Natural killer cell treated with Interleukin-12 subunit alpha and Interleukin-12 subunit beta and Interleukin-15 and Interleukin-18, amount 100 ng/mL, for 72 hours (primary cell): ENCODE measurements around the gene SNIP1. TPM values are rescaled to one million over a fixed set of nuclear protein-coding genes. Genes with fewer than 3 reads are reported as not detected.

Experiments used
- ATAC-seq, 2 donors: fragments of 150-1000 bp; cut with Tn5 transposase in 1 of 2; sonication (Bioruptor Pico), chemical (Tn5 transposase) in 1 of 2; 2 replicates each; pipeline ENCODE4 v1.10.0; 2021
- DNase-seq: peaks from one replicate; pipeline ENCODE4 v3.0.0; 2022; ENCODE audit warnings: low spot score
- H3K27ac Mint-ChIP-seq, 2 donors: 1 replicate in 1 of 2; 2 replicates in 1 of 2; pipeline ENCODE4 v1.8.0; 2022; ENCODE audit warnings: mixed read lengths in 2 of 2, mild to moderate bottlenecking in 1 of 2, moderate library complexity in 1 of 2
- H3K27me3 Mint-ChIP-seq, 2 donors: 1 replicate in 1 of 2; 2 replicates in 1 of 2; pipeline ENCODE4 v1.8.0; 2022; ENCODE audit warnings: mixed read lengths in 2 of 2
- H3K36me3 Mint-ChIP-seq: one replicate; pipeline ENCODE4 v1.8.0; 2022; ENCODE audit warnings: mixed read lengths
- H3K4me1 Mint-ChIP-seq, 2 donors: 1 replicate in 1 of 2; 2 replicates in 1 of 2; pipeline ENCODE4 v1.8.0; 2022; ENCODE audit warnings: low read depth in 2 of 2, mixed read lengths in 2 of 2, mild to moderate bottlenecking in 1 of 2
- H3K4me3 Mint-ChIP-seq: one replicate; pipeline ENCODE4 v1.8.0; 2022; ENCODE audit warnings: mixed read lengths
- H3K9me3 Mint-ChIP-seq: 2 replicates; pipeline ENCODE4 v1.8.0; 2022; ENCODE audit warnings: mixed read lengths
- total RNA-seq, 2 donors: library from RNA; stranded (reverse); gene quantifications; one replicate each; pipeline ENCODE4 v1.2.3, GENCODE V29; 2022

Gene SNIP1
- total RNA-seq, 2 donors from 2014 or later, result 31.4 to 35.8 TPM

DNA sequence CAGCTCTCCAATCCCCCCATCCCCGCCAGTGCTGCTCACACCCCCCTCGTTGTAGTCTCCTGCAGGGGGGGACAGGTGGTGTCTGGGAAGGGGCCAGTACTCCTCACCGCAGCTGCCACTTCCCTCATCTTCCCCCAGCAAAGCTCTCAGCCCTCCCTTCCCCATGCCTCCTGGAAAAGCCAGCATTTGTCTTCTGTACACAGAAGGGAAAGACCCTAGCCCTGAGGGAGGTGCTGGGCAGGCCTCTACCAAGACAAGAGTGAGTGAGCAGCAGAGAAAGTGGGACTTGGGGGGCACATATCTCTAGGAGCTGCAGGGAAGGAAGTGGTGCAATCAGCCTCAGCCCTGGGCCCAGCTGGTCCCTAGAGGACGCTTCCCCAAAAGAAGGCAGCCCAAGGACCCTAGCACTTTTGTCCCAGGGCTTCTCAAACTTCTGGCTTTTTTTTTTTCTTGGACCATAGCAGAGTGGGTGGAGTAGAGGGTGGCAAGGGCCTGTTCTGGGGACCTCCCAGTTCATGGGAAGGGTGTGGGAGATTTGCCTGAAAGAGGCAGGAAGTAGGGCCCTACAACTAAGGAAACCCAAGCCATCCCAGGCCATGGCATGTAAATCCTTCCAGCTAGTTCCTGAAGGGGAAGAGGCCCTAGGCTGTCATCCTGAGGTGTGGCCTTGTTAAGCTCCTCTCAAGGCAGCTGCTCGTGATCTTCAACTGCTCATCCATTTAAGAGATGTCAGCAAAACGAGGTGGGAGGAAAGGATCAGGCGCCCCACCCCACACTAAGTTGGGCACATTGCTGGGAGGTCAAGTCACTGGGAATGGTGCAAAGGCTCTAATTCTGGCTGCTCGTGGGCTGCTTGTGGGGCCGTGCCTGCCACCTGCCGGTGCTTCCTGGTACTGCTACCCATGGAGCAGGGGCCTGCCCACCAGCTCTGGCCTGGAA, 67.1 kb downstream of the SNIP1 start:
- peak; percentile 72 to 80 for ATAC-seq
- Mint-ChIP-seq H3K36me3 (peaks cover 6% of the 10 kb centered on the region), H3K27ac (peak overlapping the region; percentile 66 to 85), H3K4me1 (peaks cover 23 to 27% of the 10 kb centered on the region in 2 donors), H3K4me3 (no peak overlapping the region), H3K9me3 (no peaks in the 10 kb centered on the region), H3K27me3 (no peaks in the 10 kb centered on the region)
- peak; percentile 82 for DNase-seq

DNA sequence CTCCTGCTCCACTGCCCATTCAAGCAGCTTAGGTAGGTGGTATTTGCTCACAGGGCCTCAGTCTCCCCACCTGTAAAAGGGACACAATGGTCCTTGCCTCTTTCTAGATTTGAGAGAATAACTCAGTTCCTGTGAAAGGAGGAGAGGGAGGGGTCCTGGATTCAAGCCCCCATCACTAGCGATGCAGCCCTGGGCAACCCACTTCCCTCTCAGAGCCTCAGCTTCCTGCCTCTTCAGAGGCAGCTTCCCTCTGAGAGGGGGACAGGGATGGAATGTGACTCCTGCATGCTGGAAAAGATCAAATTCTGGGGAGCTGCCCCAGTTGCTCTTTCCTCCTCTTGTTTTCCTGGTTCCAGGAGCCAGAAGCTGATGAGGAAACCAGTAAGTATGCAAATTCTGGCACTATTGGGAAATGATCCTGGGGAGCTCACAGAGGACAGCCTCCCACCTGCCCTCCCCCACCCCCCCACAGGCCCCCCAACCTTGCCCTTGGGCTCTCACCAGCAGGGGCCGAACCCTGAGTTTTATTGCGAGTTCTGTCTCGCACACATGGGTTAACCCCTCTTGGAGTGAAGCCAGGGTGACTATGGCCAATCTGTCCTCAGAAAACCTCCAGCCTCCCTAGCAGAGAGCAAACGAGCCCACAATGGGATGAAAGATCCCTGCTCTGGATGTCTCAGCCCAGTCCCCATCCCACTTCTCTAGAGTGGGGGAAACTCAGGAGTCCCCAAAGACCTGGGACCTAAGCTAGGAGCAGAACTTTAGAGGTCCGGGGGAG, 68.0 kb downstream of the SNIP1 start:
- Mint-ChIP-seq H3K27me3 (no peaks in the 10 kb centered on the region), H3K4me3 (no peak overlapping the region), H3K4me1 (peaks cover 31 to 36% of the 10 kb centered on the region in 2 donors), H3K9me3 (no peaks in the 10 kb centered on the region), H3K36me3 (peaks cover 6% of the 10 kb centered on the region), H3K27ac (peak overlapping the region; percentile 66 to 85)
- DNase-seq, result no peak
- ATAC-seq, result no peak

Other genes starting within 250 kb of the SNIP1 start
- gene ZC3H12A, start 79.7 kb downstream of the SNIP1 start, total RNA-seq, result 100 to 1,000 TPM; 109 to 198 TPM
- 10 to 100 TPM; 49.2 to 53.2 TPM for gene MEAF6, start 39.5 kb downstream of the SNIP1 start, total RNA-seq
- gene DNALI1, start 2.6 kb upstream of the SNIP1 start, total RNA-seq, result not detected
- 10 to 100 TPM; 69.8 to 90.5 TPM for gene GNL2, start 41.6 kb upstream of the SNIP1 start, total RNA-seq
- not detected for gene RSPO1, start 80.6 kb upstream of the SNIP1 start, total RNA-seq
- gene CDCA8, start 138.2 kb upstream of the SNIP1 start, total RNA-seq, result 10 to 100 TPM; 29.8 to 60.4 TPM
- not detected for gene EPHA10, start 210.8 kb upstream of the SNIP1 start, total RNA-seq
- gene MANEAL, start 239.6 kb upstream of the SNIP1 start, total RNA-seq, result 1 to 10 TPM; 2.8 to 9.0 TPM